ENCODE data around the gene FAM98B.

GRCh38 chr15:38532728-38533127 is 78.8 kb downstream of the FAM98B start:
- TF ChIP-seq, protein P1, sequence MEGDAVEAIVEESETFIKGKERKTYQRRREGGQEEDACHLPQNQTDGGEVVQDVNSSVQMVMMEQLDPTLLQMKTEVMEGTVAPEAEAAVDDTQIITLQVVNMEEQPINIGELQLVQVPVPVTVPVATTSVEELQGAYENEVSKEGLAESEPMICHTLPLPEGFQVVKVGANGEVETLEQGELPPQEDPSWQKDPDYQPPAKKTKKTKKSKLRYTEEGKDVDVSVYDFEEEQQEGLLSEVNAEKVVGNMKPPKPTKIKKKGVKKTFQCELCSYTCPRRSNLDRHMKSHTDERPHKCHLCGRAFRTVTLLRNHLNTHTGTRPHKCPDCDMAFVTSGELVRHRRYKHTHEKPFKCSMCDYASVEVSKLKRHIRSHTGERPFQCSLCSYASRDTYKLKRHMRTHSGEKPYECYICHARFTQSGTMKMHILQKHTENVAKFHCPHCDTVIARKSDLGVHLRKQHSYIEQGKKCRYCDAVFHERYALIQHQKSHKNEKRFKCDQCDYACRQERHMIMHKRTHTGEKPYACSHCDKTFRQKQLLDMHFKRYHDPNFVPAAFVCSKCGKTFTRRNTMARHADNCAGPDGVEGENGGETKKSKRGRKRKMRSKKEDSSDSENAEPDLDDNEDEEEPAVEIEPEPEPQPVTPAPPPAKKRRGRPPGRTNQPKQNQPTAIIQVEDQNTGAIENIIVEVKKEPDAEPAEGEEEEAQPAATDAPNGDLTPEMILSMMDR (IDR thresholded peaks at IDR 0.05): no peak
- TF ChIP-seq EP300 (IDR thresholded peaks at IDR 0.05; ENCODE audit: low read depth): no peak
- TF ChIP-seq POLR2A (IDR thresholded peaks at IDR 0.05): no peak
- no peak for TF ChIP-seq POLR2AphosphoS5 (IDR thresholded peaks at IDR 0.05)
